ENCODE data around the gene NEDD4L. TPM values are rescaled to one million over a fixed set of nuclear protein-coding genes. Genes with fewer than 3 reads are reported as not detected.

The NEDD4L gene
- polyA plus RNA-seq, 1 of the 3 experiments (the other 2 are of a cell fraction) = 13.2 TPM

- TF ChIP-seq PBX3 (IDR thresholded peaks at IDR 0.05) (no peak), GABPA (IDR thresholded peaks at IDR 0.05; ENCODE audit: low read depth) (no peak)
Observed at GRCh38 chr18:58102875-58103274, 58.8 kb downstream of the NEDD4L start (continued).

- H3K4me3 ChIP-seq (ENCODE audit: low read depth in 2 of 2, low read length in 1 of 2) = no peak overlapping the region
- no peaks in the 10 kb centered on the region for H3F3A ChIP-seq (replicated peaks; ENCODE audit: insufficient read depth)
- no peaks in the 10 kb centered on the region for H3K36me3 ChIP-seq (replicated peaks in 1 of 2; ENCODE audit: control insufficient read depth in 1 of 2, insufficient read depth in 2 of 2, low read length in 1 of 2)
- CTCF ChIA-PET = interaction anchor here (0.8 to 1.4 kb wide), 4 partner anchors 18 to 60 kb away, joined by 3 to 5 read pairs (median 4); no protein-coding TSS in a partner anchor
- H3K79me2 ChIP-seq (ENCODE audit: insufficient read depth) = no peaks in the 10 kb centered on the region
- no peak for DNase-seq
- no peaks in the 10 kb centered on the region for H3K27me3 ChIP-seq (ENCODE audit: insufficient read depth)
- H4K20me1 ChIP-seq (ENCODE audit: insufficient read depth) = no peaks in the 10 kb centered on the region
- H3K9me2 ChIP-seq = no peaks in the 10 kb centered on the region
- no peaks in the 10 kb centered on the region for H3K9me3 ChIP-seq
- H3K9ac ChIP-seq = no peak overlapping the region
- WGBS (ENCODE audit: low lambda C conversion rate) = 82% methylated on average over 6 of the region's 6 CpGs
- H3K4me2 ChIP-seq = no peak overlapping the region
- POLR2A ChIA-PET = no interaction called here
- no peak for TF ChIP-seq TCF12 (IDR thresholded peaks at IDR 0.05)
- no peak for TF ChIP-seq JUND (IDR thresholded peaks at IDR 0.05)
- no peak for TF ChIP-seq FOSL2 (IDR thresholded peaks at IDR 0.05; ENCODE audit: borderline replicate concordance, low read depth)
- no peak for TF ChIP-seq RAD21 (IDR thresholded peaks at IDR 0.05; ENCODE audit: low read length)
- no peak for TF ChIP-seq ZBTB33 (IDR thresholded peaks at IDR 0.05; ENCODE audit: borderline replicate concordance, low read depth)
- TF ChIP-seq GATA2 (CRISPR knock-in tag; IDR thresholded peaks at IDR 0.05) = no peak
- no peak for TF ChIP-seq USF2 (IDR thresholded peaks at IDR 0.05; ENCODE audit: borderline replicate concordance, low read depth, low read length)
- no peak for TF ChIP-seq ELF1 (IDR thresholded peaks at IDR 0.05)
- H2AFZ ChIP-seq (ENCODE audit: low read depth) = no peak overlapping the region
- peaks cover 0 to 15% of the 10 kb centered on the region in 2 experiments; a peak in 2 of 4 replicates for H3K4me1 ChIP-seq (ENCODE audit: control insufficient read depth in 1 of 2, insufficient read depth in 2 of 2, low read depth in 1 of 2, low read length in 1 of 2)
- no peak overlapping the region for H3K27ac ChIP-seq (ENCODE audit: low read depth in 2 of 2, low read length in 1 of 2)
Observed at GRCh38 chr18:58103339-58103985, 59.4 kb downstream of the NEDD4L start.

- no peaks in the 10 kb centered on the region for H3K79me2 ChIP-seq (ENCODE audit: insufficient read depth)
- no peaks in the 10 kb centered on the region for H3K36me3 ChIP-seq (replicated peaks in 1 of 2; ENCODE audit: control insufficient read depth in 1 of 2, insufficient read depth in 2 of 2, low read length in 1 of 2)
- H4K20me1 ChIP-seq (ENCODE audit: insufficient read depth) = no peaks in the 10 kb centered on the region
- no peak overlapping the region for H3K27ac ChIP-seq (ENCODE audit: low read depth in 2 of 2, low read length in 1 of 2)
- no peak overlapping the region for H3K4me2 ChIP-seq
- no peaks in the 10 kb centered on the region for H3K9me2 ChIP-seq
- WGBS (ENCODE audit: low lambda C conversion rate) = 82% methylated on average over 12 of the region's 12 CpGs
- no peak overlapping the region for H3K9ac ChIP-seq
- ChIA-PET CTCF (interaction anchor here (0.8 to 2.7 kb wide), 5 partner anchors 17 to 222 kb away, joined by 3 to 13 read pairs (median 5); partner anchors contain the start of gene NEDD4L), POLR2A (no interaction called here)
- no peaks in the 10 kb centered on the region for H3K9me3 ChIP-seq
- no peak for DNase-seq
- H2AFZ ChIP-seq (ENCODE audit: low read depth) = no peak overlapping the region
- H3K4me1 ChIP-seq (ENCODE audit: control insufficient read depth in 1 of 2, insufficient read depth in 2 of 2, low read depth in 1 of 2, low read length in 1 of 2) = peaks cover 0 to 15% of the 10 kb centered on the region in 2 experiments; a peak in 2 of 4 replicates
- no peaks in the 10 kb centered on the region for H3K27me3 ChIP-seq (ENCODE audit: insufficient read depth)
- H3F3A ChIP-seq (replicated peaks; ENCODE audit: insufficient read depth) = no peaks in the 10 kb centered on the region
- no peak overlapping the region for H3K4me3 ChIP-seq (ENCODE audit: low read depth in 2 of 2, low read length in 1 of 2)
- TF ChIP-seq CTCF (IDR thresholded peaks at IDR 0.05) (no peak), USF1 (IDR thresholded peaks at IDR 0.05; ENCODE audit: borderline replicate concordance, low read depth) (no peak), GATA2 (CRISPR knock-in tag; IDR thresholded peaks at IDR 0.05) (no peak), FOSL2 (IDR thresholded peaks at IDR 0.05; ENCODE audit: borderline replicate concordance, low read depth) (no peak), PBX3 (IDR thresholded peaks at IDR 0.05) (no peak), SIN3A (IDR thresholded peaks at IDR 0.05; ENCODE audit: borderline replicate concordance, low read depth, low read length) (no peak), GABPA (IDR thresholded peaks at IDR 0.05; ENCODE audit: low read depth) (no peak), RFX5 (IDR thresholded peaks at IDR 0.05; ENCODE audit: low read length) (no peak), USF2 (IDR thresholded peaks at IDR 0.05; ENCODE audit: borderline replicate concordance, low read depth, low read length) (no peak)
Observed at GRCh38 chr18:58104096-58104495, 60.1 kb downstream of the NEDD4L start.

Measured in SK-N-SH (cell line).